NCI-H2029 treated with DMSO at 0.1 percent for 48 hours (cell line): ENCODE measurements around the gene RBCK1.
"Not testable (repeated sequence)": the region's sequence is repeated elsewhere in the genome, so short reads cannot be mapped to it uniquely, and the experiment has no call there.

Experiments
- DNase-seq: peaks from one replicate; lab custom pipeline; 2025; lab: John Stamatoyannopoulos, UW

Gene RBCK1

GRCh38 chr20:472889-473292, 64.8 kb downstream of the RBCK1 start:
- DNase-seq: no peak

GRCh38 chr20:474581-474980, 66.5 kb downstream of the RBCK1 start:
- no peak for DNase-seq

GRCh38 chr20:475463-476357, 67.6 kb downstream of the RBCK1 start:
- no peak for DNase-seq

- DNase-seq: not testable (repeated sequence)
These were observed 68.6 kb downstream of the RBCK1 start for GRCh38 chr20:476561-477249.

GRCh38 chr20:478010-478948, 70.2 kb downstream of the RBCK1 start:
- no peak for DNase-seq

- peak; percentile 43 for DNase-seq
These were observed 70.9 kb downstream of the RBCK1 start for GRCh38 chr20:478949-479429.

GRCh38 chr20:479487-479886, 71.4 kb downstream of the RBCK1 start:
- no peak for DNase-seq

GRCh38 chr20:480044-480443, 71.9 kb downstream of the RBCK1 start:
- no peak for DNase-seq

GRCh38 chr20:481167-481566, 73.1 kb downstream of the RBCK1 start:
- no peak for DNase-seq
